ENCODE results near the gene PADI3.
A peak's percentile ranks its signal among the peaks of the same experiment; 100 is the strongest.

The PADI3 gene

DNA sequence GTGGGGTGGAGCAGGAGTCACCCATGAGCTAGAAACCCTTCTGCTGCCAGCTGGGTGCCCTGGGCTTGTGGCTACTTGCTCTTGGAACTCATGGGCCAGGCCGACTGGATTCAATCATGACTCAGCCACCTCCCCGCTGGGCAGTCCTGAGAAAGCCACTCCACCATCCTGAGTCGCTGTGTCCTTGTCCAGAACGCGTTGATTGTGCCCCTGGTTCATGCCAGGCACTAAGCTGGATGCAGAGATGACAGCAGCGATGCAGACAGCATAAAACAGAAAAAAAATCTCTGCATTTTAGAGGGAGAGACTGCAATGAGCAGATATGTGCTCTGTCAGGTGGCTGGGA lies 33.4 kb upstream of the PADI3 start:
- DNase-seq (ENCODE audit: low read depth in 2 of 3, low spot score in 1 of 3), result no peak

DNA sequence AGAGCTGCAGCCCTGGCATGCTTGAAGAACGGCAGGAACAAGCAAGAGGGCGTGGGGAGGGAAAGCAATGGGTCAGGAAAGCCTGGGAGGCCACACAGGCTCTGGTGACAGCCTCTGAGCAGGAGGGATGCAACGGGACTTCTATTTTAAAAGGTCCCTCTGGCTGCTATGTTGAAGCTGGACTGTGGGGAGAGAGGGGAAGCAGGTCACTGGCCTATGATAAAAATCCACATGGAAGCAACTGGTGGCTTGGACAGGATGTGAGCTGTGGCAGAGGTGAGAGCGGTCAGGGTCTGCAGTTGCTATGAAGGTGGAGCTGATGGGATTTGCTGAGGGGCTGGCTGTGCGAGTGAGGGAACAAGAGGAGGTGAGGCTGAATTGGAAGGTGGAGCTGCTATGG lies 32.8 kb upstream of the PADI3 start:
- no peak for DNase-seq (ENCODE audit: low read depth in 2 of 3, low spot score in 1 of 3)

DNA sequence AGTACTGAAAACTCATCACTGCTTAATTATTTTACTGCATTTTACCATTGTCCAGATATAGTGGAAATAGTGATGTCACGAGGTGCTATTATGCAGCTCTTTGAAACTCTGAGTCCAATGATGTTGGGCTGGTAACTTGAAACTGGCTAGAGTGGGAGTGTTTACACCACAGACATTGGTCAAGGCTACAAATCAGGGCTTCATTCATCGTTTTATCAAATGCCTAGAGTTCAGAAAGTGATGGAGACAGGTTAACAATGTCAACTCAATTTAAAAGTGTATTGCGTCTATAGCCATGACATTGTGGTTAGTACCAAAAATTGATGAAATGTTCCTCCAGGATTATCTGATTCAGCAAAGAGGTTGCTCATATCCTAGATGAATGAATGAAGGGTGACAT lies 31.3 kb upstream of the PADI3 start:
- DNase-seq (ENCODE audit: low read depth in 2 of 3, low spot score in 1 of 3), result no peak

DNA sequence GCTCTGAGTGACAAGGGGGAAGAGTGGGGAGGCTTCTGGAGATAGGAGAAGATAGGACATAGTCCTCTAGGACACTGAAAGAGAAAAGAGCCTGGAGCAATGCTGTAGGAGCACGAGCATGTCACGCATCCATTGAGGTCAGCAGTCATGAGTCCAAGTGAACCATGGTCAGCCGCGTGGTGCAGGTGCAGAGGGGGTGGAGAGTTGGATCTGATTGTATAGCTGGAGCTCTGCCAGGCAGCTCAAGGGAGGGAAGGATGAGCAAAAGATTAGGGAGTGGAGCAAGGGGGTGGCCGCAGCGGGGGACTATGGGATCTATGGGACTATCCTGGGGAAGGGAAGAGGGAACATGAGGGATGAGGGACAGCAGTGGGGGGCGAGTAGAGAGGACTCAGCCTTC lies 30.0 kb upstream of the PADI3 start:
- DNase-seq (ENCODE audit: low read depth in 2 of 3, low spot score in 1 of 3), result no peak

DNA sequence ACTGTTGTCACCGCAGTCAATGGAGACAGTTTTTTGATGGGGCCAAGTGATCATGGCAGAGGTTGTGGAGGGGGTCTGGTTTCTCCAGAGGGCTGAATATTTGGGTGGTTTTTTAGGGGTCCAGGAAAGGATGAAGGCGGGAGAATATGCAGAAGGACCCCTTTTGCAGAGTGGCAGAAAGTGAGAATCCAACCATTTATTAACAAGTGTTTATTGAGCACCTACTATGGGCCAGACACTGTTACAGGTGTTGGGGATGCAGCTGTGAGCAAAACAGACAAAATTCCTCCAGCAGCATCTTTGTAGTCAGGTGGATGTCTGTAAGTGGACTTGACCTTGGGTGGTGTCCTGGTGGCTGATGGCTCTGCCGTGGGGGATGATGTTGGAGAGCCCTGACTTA lies 28.6 kb upstream of the PADI3 start:
- no peak for DNase-seq (ENCODE audit: low read depth in 2 of 3, low spot score in 1 of 3)

DNA sequence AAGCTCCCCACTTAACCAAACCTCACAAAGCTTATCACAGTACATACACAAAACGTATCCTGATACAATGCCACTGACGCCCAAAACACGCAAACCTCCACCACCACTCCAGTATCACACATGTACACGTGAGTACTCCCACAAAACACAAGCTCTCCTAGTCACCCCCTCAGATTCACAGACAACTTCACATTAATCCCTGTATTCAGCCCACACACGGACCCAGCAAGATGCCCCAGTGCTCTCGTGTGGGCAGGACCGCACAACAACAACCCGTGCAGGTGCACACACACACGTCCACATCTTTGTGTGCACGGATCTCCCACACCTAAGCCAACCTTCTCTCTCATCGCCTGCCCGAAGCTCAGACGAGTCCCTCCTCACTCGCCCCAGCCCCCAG lies 26.3 kb upstream of the PADI3 start:
- no peak for DNase-seq (ENCODE audit: low read depth in 2 of 3, low spot score in 1 of 3)

DNA sequence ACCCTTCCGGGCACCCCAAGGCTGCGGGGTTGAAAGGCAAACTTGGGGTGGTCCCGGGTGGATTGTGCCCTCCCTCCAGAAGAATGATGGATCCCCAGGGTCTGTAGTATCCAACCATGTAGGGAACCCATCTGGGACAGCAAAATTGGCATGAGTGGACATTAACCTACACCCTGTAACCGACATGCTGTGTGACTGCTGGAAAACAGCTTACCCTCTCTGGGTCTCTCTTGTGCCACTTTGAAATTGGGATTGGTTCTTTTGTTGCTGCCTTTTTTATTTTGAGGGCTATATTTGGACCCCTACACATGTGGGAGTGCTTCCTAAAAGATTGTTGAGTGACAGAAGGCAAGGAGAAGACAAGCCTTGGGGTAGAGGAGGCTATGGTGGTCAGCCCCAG lies 24.5 kb upstream of the PADI3 start:
- DNase-seq (ENCODE audit: low read depth in 2 of 3, low spot score in 1 of 3), result no peak

DNA sequence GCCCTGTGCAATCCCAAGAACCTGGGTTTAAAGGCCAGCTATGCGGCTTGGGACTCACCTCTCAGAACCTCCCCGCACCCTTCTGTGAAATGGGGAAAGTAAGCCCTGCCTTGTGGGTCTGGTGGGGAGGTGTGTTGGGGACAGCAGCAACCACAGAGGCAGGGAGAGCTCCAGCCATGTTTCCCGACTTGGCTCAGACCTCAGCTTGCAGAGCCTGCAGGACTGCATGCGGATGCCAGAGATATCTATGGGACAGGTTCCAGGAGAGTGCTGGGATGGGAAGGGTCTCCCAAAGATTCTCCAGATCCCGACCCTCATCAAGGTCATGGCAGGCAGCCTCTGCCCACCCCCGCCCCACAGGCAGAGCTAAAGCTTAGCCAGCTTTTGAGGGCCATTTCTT lies 23.8 kb upstream of the PADI3 start:
- no peak for DNase-seq (ENCODE audit: low read depth in 2 of 3, low spot score in 1 of 3)

DNA sequence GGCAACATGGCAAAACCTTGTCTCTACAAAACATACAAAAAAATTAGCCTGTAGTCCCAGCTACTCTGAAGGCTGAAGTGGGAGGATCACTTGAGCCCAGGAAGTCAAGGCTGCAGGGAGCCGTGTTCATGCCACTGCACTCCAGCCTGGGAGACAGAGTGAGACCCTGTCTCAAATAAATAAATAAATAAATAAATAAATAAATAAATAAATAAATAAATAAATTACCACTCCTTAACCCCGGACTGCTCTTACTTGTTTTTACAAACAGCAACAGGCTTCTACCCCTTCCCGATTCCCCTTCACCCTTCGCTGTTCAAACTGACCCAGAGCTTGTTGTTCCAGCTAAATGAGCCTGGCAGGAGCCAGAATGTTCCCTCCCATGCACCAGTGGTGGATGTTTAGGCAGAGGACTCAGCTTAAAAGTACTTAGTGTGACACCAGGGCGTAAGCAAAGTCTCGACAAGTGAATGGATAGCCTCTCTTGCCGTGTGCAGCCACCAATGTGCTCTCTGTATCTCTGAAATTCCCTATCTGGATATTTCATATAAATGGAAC lies 21.5 kb upstream of the PADI3 start:
- DNase-seq (ENCODE audit: low read depth in 2 of 3, low spot score in 1 of 3), result no peak

DNA sequence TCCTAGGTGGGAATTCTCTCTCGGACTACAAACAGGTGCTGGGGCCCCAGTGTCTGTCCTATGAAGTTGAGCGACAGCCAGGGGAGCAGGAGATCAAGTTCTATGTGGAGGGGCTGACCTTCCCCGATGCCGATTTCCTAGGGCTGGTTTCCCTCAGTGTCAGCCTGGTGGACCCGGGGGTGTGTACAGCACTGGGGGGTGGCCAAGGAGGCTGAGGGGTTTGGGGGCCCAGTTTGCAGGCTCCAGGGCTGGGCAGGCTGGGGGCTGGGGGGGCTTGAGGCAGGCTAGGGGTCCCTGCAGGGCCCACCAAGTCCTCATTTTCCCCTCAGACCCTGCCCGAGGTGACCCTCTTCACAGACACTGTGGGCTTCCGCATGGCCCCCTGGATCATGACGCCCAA lies 20.3 kb upstream of the PADI3 start:
- DNase-seq (ENCODE audit: low read depth in 2 of 3, low spot score in 1 of 3), result no peak

DNA sequence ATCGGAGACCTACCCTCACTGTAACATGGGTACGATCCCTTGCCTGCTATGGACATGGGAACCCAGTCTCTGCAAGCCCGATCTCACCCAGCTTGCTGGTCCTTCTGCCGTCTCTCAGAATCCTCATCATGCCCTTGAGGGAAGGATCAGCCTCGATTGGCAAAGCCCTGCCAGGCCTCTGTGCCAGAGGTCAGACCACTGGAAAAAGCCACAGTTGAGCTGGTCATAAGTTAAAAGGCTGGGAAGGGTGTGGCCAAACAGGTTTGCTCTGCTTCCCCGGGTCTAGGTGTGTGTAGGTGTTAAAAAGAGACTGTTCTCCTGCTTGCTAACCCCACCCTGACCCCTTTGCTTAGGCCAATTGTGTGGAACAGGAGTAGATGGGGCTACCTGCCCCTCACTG lies 19.5 kb upstream of the PADI3 start:
- no peak for DNase-seq (ENCODE audit: low read depth in 2 of 3, low spot score in 1 of 3)

DNA sequence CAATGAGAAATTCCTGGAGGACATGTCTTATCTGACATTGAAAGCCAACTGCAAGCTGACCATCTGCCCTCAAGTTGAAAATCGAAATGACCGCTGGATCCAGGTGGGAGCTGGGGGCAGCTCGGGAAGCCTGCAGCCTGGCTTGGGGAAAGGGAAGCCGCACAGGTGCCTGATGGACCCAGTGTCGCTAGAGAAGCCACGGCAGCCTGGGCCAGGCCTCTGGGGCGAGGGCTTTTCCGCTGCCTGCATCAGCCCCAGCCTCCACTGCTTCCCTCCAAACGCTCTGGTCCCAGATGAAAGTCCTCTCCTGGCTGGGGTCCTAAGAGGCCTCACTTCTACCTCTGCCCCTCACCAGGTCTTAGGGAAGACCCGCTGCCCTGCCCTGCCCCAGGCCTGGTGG lies 18.8 kb upstream of the PADI3 start:
- DNase-seq (ENCODE audit: low read depth in 2 of 3, low spot score in 1 of 3), result no peak

DNA sequence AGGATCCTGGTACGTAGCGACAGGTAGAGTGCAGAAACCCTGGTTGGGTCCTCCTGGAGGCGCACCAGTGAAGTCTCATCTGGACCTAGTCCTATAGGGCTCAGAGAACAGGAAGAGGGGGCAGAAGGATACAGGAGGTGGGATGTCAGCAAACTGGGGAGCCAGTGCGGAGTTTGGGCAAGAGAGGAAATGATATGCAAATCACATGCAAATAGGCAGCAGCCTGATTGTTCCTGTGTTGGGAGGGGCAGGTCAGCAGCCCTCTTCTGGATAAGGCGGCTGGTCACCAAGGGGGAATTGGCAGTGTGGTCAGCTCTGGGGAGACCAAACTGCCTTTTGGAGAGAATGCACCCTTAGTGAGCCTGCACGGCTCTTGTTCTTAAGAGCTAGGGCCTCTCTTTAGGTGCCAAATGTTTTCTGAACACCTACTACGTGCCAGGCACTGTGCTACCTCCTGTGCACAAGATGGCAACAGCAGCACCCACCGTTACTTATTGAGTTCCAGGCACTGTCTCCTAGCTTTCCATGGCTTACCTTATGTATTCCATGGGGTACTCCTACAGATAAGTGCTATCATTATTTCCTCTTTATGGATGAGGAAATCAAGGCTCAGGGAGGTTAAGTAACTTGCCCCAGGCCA lies 18.1 kb upstream of the PADI3 start:
- no peak for DNase-seq (ENCODE audit: low read depth in 2 of 3, low spot score in 1 of 3)

DNA sequence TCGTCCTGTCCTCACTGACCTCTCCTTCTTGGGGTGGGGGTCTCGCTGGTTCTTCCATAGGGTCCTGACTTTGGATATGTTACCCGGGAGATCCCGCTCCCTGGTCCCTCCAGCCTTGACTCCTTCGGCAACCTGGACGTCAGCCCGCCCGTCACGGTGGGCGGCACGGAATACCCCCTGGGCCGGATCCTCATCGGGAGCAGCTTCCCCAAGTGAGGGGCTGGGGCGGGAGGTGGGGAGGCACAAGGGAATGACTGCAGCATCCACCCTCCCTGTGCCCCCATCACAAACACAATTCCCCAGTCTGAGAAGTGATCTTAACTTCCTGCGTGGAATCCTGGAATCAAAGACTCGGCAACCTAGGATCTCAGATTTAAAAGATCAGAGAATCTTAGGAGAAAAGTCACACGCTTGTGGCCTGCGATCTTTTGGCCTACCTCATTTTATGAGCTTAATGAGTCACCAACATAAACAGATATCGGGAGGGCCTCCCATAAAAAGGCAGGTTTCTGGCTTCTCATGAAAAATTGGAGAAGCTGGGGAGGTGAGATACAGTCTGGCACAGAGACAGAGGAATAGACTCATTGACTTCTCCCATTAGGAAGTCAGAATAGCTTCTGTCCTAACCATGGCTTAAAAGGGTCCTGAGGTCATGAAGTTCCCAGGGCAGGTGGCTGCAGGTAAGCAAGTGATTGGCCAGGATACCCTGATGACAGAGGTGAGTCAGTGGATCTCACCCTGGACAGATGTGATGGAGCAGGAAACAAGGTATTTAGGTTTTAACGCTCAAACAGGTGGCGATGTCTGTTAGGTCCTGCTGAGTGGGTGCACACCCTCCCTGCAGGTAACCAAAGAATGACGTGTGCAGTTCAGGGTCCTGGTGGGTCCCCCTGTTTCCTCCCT lies 15.9 kb upstream of the PADI3 start:
- no peak for DNase-seq (ENCODE audit: low read depth in 2 of 3, low spot score in 1 of 3)

DNA sequence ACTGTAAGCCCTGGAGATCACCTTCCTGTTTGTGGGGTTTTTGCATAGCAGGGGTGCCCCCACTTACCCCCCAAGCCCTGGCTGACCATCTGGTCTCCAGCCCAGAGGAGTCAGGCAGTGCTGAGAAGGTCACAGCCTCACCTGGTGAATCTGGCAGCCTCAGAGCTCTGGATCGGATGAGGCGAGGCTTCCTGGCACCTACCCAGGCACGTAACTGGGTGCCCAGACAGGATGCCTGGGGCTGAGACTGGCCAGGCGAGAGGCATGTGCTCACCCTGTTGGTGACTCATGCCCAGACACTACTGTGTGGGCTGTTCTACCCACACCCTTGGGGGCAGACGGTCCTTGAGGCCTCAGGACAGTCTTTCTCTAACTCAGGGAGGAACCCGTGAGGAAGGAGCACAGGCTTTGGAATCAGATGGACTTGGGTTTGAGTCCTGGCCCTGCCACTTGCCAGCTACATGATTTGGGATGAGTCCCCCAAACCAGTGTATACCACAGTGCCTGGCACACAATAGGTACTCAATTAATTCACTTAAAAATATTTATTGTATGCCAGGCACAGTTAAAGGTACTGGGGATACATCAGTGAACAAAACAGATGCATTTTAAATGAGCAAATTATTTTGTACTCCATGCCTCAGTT lies 15.1 kb upstream of the PADI3 start:
- DNase-seq (ENCODE audit: low read depth in 2 of 3, low spot score in 1 of 3), result no peak

DNA sequence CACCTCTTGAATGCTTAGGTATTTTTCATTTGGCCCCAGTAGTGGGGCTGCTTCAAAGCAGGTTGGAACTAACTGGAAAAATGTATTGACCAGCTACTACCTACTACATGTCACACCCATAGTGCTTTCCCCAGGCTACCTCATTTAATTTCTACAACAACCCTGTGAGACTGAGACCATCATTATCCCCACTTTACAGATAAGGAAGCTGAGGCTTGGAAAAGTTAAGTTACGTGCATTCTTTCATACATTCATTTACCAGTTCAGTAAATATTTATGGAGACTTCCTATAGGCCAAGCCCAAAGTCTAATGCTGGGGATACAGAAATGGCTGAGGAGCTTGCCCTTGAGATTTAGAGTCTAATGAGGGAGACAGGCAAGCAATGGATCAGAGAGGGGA lies 14.5 kb upstream of the PADI3 start:
- DNase-seq (ENCODE audit: low read depth in 2 of 3, low spot score in 1 of 3), result no peak

DNA sequence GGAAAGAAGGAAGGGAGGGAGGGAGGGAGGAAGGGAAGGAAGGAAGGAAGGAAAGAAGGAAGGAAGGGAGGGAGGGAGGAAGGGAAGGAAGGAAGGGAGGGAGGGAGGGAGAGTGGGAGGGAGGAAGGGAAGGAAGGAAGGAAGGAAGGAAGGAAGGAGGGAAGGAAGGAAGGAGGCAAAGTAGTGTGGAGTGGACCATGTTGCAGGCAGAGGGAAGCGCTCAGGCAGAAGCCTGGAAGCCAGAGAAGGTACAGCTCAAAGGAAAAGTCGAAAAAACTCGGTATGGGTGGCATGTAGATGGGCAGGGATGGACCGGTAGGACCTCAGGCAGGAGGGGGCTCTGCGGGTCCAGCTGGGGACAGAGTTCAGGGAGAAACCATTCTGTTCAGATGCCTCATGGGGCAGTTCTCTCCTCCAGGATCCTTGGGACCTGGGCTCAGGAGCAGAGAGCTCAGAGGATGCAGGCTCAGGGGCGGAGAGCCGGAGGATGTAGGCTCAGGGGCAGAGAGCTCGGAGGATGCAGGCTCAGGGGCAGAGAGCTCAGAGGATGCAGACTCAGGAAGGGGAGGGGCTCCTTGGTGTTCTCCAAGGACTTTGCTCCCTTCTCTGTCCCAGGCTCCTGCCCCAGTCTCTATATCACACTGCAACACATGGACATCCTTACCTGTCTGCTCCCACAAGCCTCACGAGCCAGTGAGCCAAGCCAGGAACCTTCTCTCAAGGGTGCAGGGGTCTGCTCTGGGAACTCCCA lies 13.6 kb upstream of the PADI3 start:
- no peak for DNase-seq (ENCODE audit: low read depth in 2 of 3, low spot score in 1 of 3)

DNA sequence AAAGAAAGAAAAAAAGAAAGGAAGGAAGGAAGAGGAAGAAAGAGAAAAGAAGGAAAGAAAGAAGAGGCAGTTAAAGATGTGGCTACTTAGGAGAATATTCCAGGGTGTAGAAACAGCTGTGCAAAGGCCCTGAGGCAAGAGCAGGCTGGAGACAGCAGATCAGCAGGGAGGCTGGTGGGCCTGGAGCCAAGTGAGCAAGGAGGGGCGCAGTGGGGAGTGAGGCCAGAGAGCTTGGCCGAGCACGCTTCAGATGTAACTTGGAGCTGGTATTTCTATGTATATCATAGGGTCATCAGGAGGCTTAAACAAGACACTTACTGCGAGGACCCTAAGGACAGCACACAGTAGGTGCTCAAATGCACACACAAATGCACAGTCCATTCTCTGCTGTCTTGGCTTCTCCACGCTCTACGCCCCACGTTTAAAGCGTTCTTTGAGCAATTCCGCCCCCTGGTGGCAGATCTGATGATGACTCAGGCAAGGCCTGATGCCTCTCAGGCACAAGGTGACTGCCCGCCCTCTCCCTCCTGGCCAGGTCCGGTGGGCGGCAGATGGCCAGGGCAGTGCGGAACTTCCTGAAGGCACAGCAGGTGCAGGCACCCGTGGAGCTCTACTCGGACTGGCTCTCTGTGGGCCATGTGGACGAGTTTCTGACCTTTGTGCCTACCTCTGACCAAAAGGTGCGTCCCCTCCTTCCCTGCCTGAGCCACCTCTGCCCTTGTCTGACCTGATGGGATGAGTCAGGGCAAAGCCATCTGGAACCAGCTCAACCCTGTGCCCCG lies 11.9 kb upstream of the PADI3 start:
- DNase-seq (ENCODE audit: low read depth in 2 of 3, low spot score in 1 of 3), result peak; percentile 72 to 95 (median 80)

DNA sequence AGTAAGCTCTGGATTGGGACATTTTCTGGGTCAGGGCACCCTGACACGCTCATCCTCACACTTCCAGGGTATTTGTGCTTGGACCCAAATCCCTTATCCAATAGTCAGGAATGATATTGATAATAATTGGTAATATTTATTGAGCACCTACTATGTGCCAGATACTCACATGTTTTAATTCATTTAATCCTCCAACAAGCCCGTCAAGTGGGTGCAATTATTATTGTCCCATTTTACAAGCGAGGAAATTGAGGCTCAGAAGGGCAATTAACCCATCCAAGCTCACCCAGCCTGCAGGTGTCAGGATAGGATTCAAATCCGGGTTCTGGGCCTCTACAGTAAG lies 11.4 kb upstream of the PADI3 start:
- DNase-seq (ENCODE audit: low read depth in 2 of 3, low spot score in 1 of 3), result no peak

DNA sequence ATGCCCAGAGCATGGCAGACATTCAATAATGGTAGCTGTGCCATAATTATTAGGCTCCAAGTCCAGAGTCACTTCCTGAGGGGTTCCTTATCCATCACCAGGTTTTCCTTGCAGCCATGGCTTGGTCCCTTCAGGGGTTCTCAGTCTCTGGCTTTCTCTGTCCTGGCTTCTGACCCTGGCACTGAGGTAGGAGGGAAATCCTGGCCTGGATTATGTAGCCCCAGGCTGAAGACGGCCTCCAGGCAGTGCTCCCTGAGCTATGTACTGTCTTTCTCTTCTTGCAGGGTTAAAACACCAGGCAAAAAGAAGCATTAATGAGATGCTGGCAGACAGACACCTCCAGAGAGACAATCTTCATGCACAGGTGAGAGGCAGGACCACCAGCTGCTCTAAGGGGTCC lies 9.5 kb upstream of the PADI3 start:
- peak in 2 of 3 donors; percentile 10 to 14 for DNase-seq (ENCODE audit: low read depth in 2 of 3, low spot score in 1 of 3)
